Lung microvascular endothelial cell (primary cell): ENCODE data around the gene MCEMP1. TPM values are rescaled to one million over a fixed set of nuclear protein-coding genes. Genes with fewer than 3 reads are reported as not detected.

Source experiments
- DNase-seq, 2 donors: peaks; one replicate each; pipeline versions ENCODE4 v3.0.0 to v3.0.0-alpha.2; 2010; ENCODE audit warnings: low read depth in 2 of 2
- total RNA-seq: library from RNA; depleted of rRNA; stranded (reverse); fragments of >200 nt; gene quantifications from 2 replicates; pipeline ENCODE4 v1.2.1, GENCODE V29; 2014

MCEMP1 gene
- total RNA-seq, 1 donor from 2014 or later: not detected

DNA sequence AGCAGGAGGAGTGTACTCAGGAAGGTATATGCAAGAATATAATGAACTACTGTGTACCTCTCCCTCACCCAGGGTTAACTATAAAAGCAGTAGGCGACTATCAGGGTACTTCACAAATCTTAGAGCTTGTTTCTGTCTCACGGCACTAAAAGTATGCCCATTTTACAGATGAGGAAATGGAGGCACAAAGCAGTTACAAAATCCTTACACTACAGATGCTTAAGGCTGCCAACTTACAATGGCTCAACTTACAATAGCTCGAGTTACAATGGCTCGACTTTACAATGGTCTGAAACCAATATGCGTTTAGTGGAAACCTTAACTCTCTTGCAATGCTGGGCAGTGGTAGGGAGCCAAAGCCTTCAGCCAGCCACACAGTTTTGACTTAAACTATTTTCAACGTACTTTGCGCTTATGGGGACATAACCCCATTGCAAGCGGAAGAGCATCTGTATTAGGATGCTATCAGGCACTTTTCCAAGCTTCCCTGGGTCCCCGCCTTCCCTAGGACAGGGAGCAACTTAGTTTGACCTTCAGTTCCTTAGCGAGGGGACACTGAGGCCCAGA, 20.9 kb downstream of the MCEMP1 start:
- no peak for DNase-seq

DNA sequence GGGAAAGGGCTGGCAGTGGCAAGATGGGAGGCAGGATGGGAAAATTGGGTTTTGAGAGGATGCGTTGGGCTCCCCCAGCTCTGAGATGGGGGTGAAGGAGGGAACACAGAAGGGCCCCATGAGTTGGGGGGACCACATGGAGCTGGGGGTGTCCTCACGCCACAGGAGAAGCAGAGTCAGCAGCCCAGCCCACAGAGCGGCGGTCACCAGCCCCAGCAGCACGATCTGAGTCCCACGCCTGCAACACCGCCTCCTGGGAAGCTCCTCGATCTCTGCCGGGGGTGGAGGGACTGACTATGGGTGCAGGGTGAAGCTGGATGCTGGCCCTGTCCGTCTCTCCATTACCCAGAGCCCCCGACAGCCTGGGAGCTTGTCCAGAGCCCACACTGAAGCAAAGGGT, 21.7 kb downstream of the MCEMP1 start:
- DNase-seq: no peak

- DNase-seq: no peak
Observed at GRCh38 chr19:7699003-7699402, 22.1 kb downstream of the MCEMP1 start.

- DNase-seq: no peak
Observed at GRCh38 chr19:7699417-7700401, 22.8 kb downstream of the MCEMP1 start.

DNA sequence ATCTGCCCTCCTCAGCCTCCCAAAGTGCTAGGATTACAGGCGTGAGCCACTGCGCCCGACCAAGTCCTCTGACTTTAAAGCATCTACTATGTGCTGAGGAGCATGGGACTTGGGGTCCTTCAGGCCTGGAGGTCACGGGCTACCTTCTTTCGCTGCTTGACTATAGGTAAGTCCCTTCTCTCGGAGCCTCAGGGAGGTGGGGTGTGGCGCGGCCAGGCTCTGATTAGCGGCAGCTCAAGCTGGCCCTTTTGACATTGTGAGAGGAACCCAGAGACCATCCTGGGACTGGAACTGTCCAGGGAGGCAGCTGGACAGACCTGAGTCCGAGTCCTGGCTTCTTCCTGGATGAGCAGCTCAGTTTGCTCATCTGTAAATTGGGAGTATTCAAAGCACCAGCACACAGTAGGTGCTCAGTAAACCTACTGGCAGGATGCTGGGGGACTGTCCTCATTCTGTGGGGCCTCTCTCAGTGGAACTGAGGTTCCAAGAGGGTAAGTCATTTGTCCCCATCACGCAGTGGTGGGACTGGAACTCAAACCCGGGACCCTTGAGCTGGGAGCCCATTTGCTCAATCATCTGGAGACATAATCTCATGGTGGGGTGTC, 24.3 kb downstream of the MCEMP1 start:
- DNase-seq: no peak

- DNase-seq: no peak
Observed at GRCh38 chr19:7701654-7702457, 25.0 kb downstream of the MCEMP1 start, which contains the start of gene FCER2. FCER2 (minus strand) TSS chr19:7702131; CDS start chr19:7699760, 2,371 bp downstream.

- DNase-seq: no peak
Observed at GRCh38 chr19:7703332-7703731, 26.4 kb downstream of the MCEMP1 start.

- DNase-seq: no peak
Observed at GRCh38 chr19:7704280-7705060, 27.6 kb downstream of the MCEMP1 start.

GRCh38 chr19:7705387-7706187, 28.7 kb downstream of the MCEMP1 start:
- no peak for DNase-seq

- no peak for DNase-seq
Observed at GRCh38 chr19:7706188-7706954, 29.5 kb downstream of the MCEMP1 start.

GRCh38 chr19:7706955-7707456, 30.1 kb downstream of the MCEMP1 start:
- DNase-seq: no peak

- no peak for DNase-seq
Observed at GRCh38 chr19:7709932-7710460, 33.1 kb downstream of the MCEMP1 start.

GRCh38 chr19:7710616-7711015, 33.7 kb downstream of the MCEMP1 start:
- no peak for DNase-seq

DNA sequence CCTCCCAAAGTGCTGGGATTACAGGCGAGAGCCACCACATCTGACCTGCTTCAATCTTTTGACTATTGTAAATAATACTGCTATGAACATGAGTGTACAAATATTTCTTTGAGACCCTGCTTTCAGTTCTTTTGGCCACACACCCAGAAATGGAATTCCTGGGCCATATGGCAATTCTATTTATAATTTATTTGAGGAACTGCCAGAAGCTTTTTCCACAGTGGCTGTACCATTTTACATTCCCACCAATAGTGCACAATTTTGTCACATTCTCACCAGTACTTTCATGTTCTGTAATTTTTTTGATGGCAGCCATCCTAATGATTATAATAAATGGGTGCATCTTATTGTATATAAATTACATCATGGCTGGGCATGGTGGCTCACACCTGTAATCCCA, 38.8 kb downstream of the MCEMP1 start:
- no peak for DNase-seq

DNA sequence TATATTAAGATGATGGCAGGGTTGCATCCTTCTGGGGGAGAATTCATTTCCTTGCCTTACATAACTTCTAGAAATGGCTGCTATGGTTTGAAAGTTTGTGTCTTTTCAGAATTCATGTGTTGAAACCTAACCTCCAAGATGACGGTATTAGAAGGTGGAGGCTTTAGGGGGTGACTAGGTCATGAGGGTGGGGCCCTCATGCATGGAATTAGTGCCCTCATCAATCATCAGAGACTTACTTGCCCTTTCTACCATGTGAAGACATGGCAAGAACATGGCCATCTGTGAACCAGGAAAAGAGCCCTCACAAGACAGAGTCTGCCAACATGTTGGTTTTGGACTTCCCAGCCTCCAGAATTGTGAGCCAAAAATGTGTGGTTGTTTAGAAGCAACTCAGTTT, 39.9 kb downstream of the MCEMP1 start:
- no peak for DNase-seq

GRCh38 chr19:7718668-7719067, 41.8 kb downstream of the MCEMP1 start:
- DNase-seq: no peak

DNA sequence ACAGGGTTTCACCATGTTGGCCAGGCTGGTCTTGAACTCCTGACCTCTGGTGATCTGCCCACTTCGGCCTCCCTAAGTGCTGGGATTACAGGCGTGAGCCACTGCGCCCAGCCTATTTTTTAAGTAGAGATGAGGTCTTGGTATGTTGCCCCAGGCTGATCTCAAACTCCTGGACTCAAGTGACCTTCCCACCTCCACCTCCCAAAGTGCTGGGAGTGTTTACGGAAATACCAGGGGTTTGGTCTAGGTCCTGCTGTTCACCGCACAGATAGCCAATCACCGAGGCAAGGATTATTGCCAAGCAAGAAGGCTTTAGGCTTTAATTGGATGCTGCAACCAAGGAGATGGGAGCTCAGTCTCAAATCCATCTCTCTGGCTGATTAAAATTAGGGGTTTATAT, 43.5 kb downstream of the MCEMP1 start:
- no peak for DNase-seq

GRCh38 chr19:7722231-7722651, 45.4 kb downstream of the MCEMP1 start:
- no peak for DNase-seq

DNA sequence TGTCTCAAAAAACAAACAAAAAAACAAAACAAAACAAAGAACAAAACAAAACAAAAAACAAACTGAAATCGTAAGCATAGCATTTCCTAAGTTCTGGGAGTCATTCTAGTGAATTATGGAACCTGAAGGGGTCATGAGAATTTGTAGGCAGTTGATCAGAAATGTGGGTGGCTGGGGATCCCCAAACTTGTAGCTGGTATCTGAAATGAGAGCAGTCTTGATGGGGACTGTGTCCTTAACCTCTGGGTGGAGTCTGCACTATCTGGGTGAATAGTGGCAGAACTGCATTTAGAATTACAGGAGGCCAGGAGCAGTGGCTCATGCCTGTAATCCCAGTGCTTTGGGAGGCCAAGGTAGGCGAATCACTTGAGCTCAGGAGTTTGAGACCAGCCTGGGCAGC, 48.9 kb downstream of the MCEMP1 start:
- no peak for DNase-seq
